GM12872 (cell line): ENCODE results near the gene SMG6.

Experiments
- CTCF ChIP-seq: IDR thresholded peaks from 3 replicates; pipeline ENCODE4 v1.5.1; 2011; ENCODE audit warnings: low read depth, mild to moderate bottlenecking, low read length, moderate library complexity; ENCODE audit not compliant: insufficient read depth

The SMG6 gene

GRCh38 chr17:2138318-2138717, 165.3 kb downstream of the SMG6 start:
- TF ChIP-seq CTCF = peak; percentile 15; the same call in 1 of the 3 replicates

GRCh38 chr17:2137342-2138098, 166.1 kb downstream of the SMG6 start:
- TF ChIP-seq CTCF = no peak

- TF ChIP-seq CTCF = no peak
These were observed 167.3 kb downstream of the SMG6 start for GRCh38 chr17:2136241-2136640.

- no peak for TF ChIP-seq CTCF
These were observed 175.6 kb downstream of the SMG6 start for GRCh38 chr17:2128011-2128410.

- TF ChIP-seq CTCF = no peak
These were observed 178.5 kb downstream of the SMG6 start for GRCh38 chr17:2125013-2125535.

- no peak for TF ChIP-seq CTCF
These were observed 179.2 kb downstream of the SMG6 start for GRCh38 chr17:2124391-2124790.

- TF ChIP-seq CTCF = no peak
These were observed 180.0 kb downstream of the SMG6 start for GRCh38 chr17:2123375-2124251.
